ENCODE data around the gene MC3R. TPM values are rescaled to one million over a fixed set of nuclear protein-coding genes. Genes with fewer than 3 reads are reported as not detected.

Gene MC3R
- total and polyA plus RNA-seq, 2 donors (not counting 1 experiment from before 2014, with no cell fraction given): not detected

GRCh38 chr20:56204206-56204605, 44.3 kb upstream of the MC3R start:
- Histone ChIP-seq H3K9ac (ENCODE audit: insufficient read depth, low read length) (no peak overlapping the region), H3K4me1 (ENCODE audit: control insufficient read depth, extremely low read depth, insufficient read depth, low read length) (no peaks in the 10 kb centered on the region), H2AFZ (ENCODE audit: low read length) (no peak overlapping the region), H3K27me3 (ENCODE audit: control insufficient read depth, insufficient read depth, low read length) (no peaks in the 10 kb centered on the region), H3K4me3 (replicated peaks in 1 of 4; ENCODE audit: control extremely low read depth in 1 of 4, insufficient read depth in 1 of 4, low read depth in 3 of 4, low read length in 4 of 4) (no peak overlapping the region), H3K79me2 (ENCODE audit: control insufficient read depth, insufficient read depth, low read length) (no peaks in the 10 kb centered on the region), H4K20me1 (ENCODE audit: control insufficient read depth, extremely low read depth, insufficient read depth, low read length) (no peaks in the 10 kb centered on the region), H3K27ac (ENCODE audit: insufficient read depth, low read length) (no peak overlapping the region), H3K36me3 (ENCODE audit: control insufficient read depth, insufficient read depth, low read length) (no peaks in the 10 kb centered on the region), H3K9me3 (ENCODE audit: control insufficient read depth, insufficient read depth, low read depth, low read length) (no peaks in the 10 kb centered on the region), H3K4me2 (ENCODE audit: extremely low read depth, insufficient read depth, low read length) (no peak overlapping the region)
- DNase-seq (ENCODE audit: low read depth in 2 of 2): no peak
- TF ChIP-seq CTCF (conservative IDR thresholded peaks at IDR 0.05 in 1 of 2, IDR thresholded peaks at IDR 0.05 in 1 of 2; ENCODE audit: low read depth in 1 of 2, low read length in 2 of 2) (no peak), EZH2 (IDR thresholded peaks at IDR 0.05; ENCODE audit: low read length, missing control alignments) (no peak)

- DNase-seq (ENCODE audit: low read depth in 2 of 2): no peak
- no peaks in the 10 kb centered on the region for H3K79me2 ChIP-seq (ENCODE audit: control insufficient read depth, insufficient read depth, low read length)
- TF ChIP-seq CTCF (conservative IDR thresholded peaks at IDR 0.05 in 1 of 2, IDR thresholded peaks at IDR 0.05 in 1 of 2; ENCODE audit: low read depth in 1 of 2, low read length in 2 of 2) (no peak), EZH2 (IDR thresholded peaks at IDR 0.05; ENCODE audit: low read length, missing control alignments) (no peak)
- H4K20me1 ChIP-seq (ENCODE audit: control insufficient read depth, extremely low read depth, insufficient read depth, low read length): no peaks in the 10 kb centered on the region
- no peaks in the 10 kb centered on the region for H3K9me3 ChIP-seq (ENCODE audit: control insufficient read depth, insufficient read depth, low read depth, low read length)
- no peak overlapping the region for H3K4me3 ChIP-seq (replicated peaks in 1 of 4; ENCODE audit: control extremely low read depth in 1 of 4, insufficient read depth in 1 of 4, low read depth in 3 of 4, low read length in 4 of 4)
- H3K4me2 ChIP-seq (ENCODE audit: extremely low read depth, insufficient read depth, low read length): no peak overlapping the region
- no peak overlapping the region for H3K9ac ChIP-seq (ENCODE audit: insufficient read depth, low read length)
- no peaks in the 10 kb centered on the region for H3K4me1 ChIP-seq (ENCODE audit: control insufficient read depth, extremely low read depth, insufficient read depth, low read length)
- no peak overlapping the region for H3K27ac ChIP-seq (ENCODE audit: insufficient read depth, low read length)
- no peaks in the 10 kb centered on the region for H3K36me3 ChIP-seq (ENCODE audit: control insufficient read depth, insufficient read depth, low read length)
- H3K27me3 ChIP-seq (ENCODE audit: control insufficient read depth, insufficient read depth, low read length): no peaks in the 10 kb centered on the region
- no peak overlapping the region for H2AFZ ChIP-seq (ENCODE audit: low read length)
These were observed 43.2 kb upstream of the MC3R start for GRCh38 chr20:56205346-56205745.

GRCh38 chr20:56207656-56208055, 40.9 kb upstream of the MC3R start:
- H3K9me3 ChIP-seq (ENCODE audit: control insufficient read depth, insufficient read depth, low read depth, low read length): no peaks in the 10 kb centered on the region
- no peaks in the 10 kb centered on the region for H3K4me1 ChIP-seq (ENCODE audit: control insufficient read depth, extremely low read depth, insufficient read depth, low read length)
- DNase-seq (ENCODE audit: low read depth in 2 of 2): no peak
- H3K27ac ChIP-seq (ENCODE audit: insufficient read depth, low read length): no peak overlapping the region
- no peak overlapping the region for H3K4me2 ChIP-seq (ENCODE audit: extremely low read depth, insufficient read depth, low read length)
- no peaks in the 10 kb centered on the region for H3K36me3 ChIP-seq (ENCODE audit: control insufficient read depth, insufficient read depth, low read length)
- no peaks in the 10 kb centered on the region for H4K20me1 ChIP-seq (ENCODE audit: control insufficient read depth, extremely low read depth, insufficient read depth, low read length)
- no peaks in the 10 kb centered on the region for H3K27me3 ChIP-seq (ENCODE audit: control insufficient read depth, insufficient read depth, low read length)
- TF ChIP-seq CTCF (conservative IDR thresholded peaks at IDR 0.05 in 1 of 2, IDR thresholded peaks at IDR 0.05 in 1 of 2; ENCODE audit: low read depth in 1 of 2, low read length in 2 of 2): no peak
- no peak for TF ChIP-seq EZH2 (IDR thresholded peaks at IDR 0.05; ENCODE audit: low read length, missing control alignments)
- H3K4me3 ChIP-seq (replicated peaks in 1 of 4; ENCODE audit: control extremely low read depth in 1 of 4, insufficient read depth in 1 of 4, low read depth in 3 of 4, low read length in 4 of 4): no peak overlapping the region
- no peak overlapping the region for H2AFZ ChIP-seq (ENCODE audit: low read length)
- H3K9ac ChIP-seq (ENCODE audit: insufficient read depth, low read length): no peak overlapping the region
- no peaks in the 10 kb centered on the region for H3K79me2 ChIP-seq (ENCODE audit: control insufficient read depth, insufficient read depth, low read length)
